PC-3 (cell line): Measurements from ENCODE around the gene GULP1. TPM values are rescaled to one million over a fixed set of nuclear protein-coding genes. Genes with fewer than 3 reads are reported as not detected.

Experiments
- ATAC-seq: fragments of 200-7000 bp; cut with Tn5 transposase; 2 replicates; pipeline ENCODE4 v1.9.1; 2020; ENCODE audit warnings: mild to moderate bottlenecking, moderate library complexity
- BruUV-seq: library from RNA; stranded (reverse); fragments of 400-500 nt; replicated peaks from 2 replicates; lab custom pipeline; 2021; lab: Mats Ljungman, UMichigan
- CTCF ChIA-PET: fragments of 300-600 bp; sonication (Branson Sonifier 250); formaldehyde crosslinking; loops from one replicate; lab custom pipeline; 2022; ENCODE audit warnings: antibody characterized with exemption; lab: Charles Lee
- POLR2A ChIA-PET: fragments of 300-600 bp; sonication (Branson Sonifier 250); formaldehyde crosslinking; loops from one replicate; lab custom pipeline; 2022; ENCODE audit warnings: antibody characterized with exemption; ENCODE audit not compliant: unreplicated experiment; lab: Charles Lee
- DNase-seq: peaks from one replicate; pipeline ENCODE4 v3.0.0-alpha.2; 2015
- H2AFZ ChIP-seq: fragments of 300-600 bp; sonication (generic); 2 replicates; pipeline ENCODE4 v1.6.0; 2016; ENCODE audit warnings: antibody characterized with exemption, low read length
- H3F3A ChIP-seq: fragments of 300-600 bp; sonication (generic); one replicate; pipeline ENCODE4 v1.6.0; 2017; ENCODE audit warnings: antibody characterized with exemption, low read length, control low read depth, mild to moderate bottlenecking; ENCODE audit not compliant: unreplicated experiment
- H3K27ac ChIP-seq: fragments of 300-600 bp; sonication (generic); 2 replicates; pipeline ENCODE4 v1.5.1; 2016; ENCODE audit warnings: mild to moderate bottlenecking, low read length
- H3K27me3 ChIP-seq: fragments of 300-600 bp; sonication (generic); 2 replicates; pipeline ENCODE4 v1.6.1; 2016; ENCODE audit warnings: low read length, mixed read lengths
- H3K36me3 ChIP-seq: fragments of 300-600 bp; sonication (generic); 2 replicates; pipeline ENCODE4 v1.6.1; 2016; ENCODE audit warnings: low read depth, mixed run types, low read length, mixed read lengths
- H3K4me1 ChIP-seq: fragments of 300-600 bp; sonication (generic); 2 replicates; pipeline ENCODE4 v1.5.1; 2016; ENCODE audit warnings: low read length; ENCODE audit not compliant: insufficient read depth
- H3K4me2 ChIP-seq: fragments of 300-600 bp; sonication (generic); 2 replicates; pipeline ENCODE4 v1.6.0; 2016; ENCODE audit warnings: low read length
- H3K4me3 ChIP-seq: fragments of 300-600 bp; sonication (generic); 2 replicates; pipeline ENCODE4 v1.5.1; 2016; ENCODE audit warnings: mild to moderate bottlenecking, low read length, mixed read lengths
- H3K79me2 ChIP-seq: fragments of 300-600 bp; sonication (generic); 2 replicates; pipeline ENCODE4 v1.6.1; 2017; ENCODE audit warnings: low read length, mixed read lengths
- H3K9ac ChIP-seq: fragments of 300-600 bp; sonication (generic); 2 replicates; pipeline ENCODE4 v1.6.0; 2016; ENCODE audit warnings: mild to moderate bottlenecking, low read length
- H3K9me2 ChIP-seq: fragments of 300-600 bp; sonication (generic); replicated peaks from 2 replicates; pipeline ENCODE4 v1.6.1; 2016; ENCODE audit warnings: mixed run types, low read length, mixed read lengths
- H3K9me3 ChIP-seq: fragments of 300-600 bp; sonication (generic); 2 replicates; pipeline ENCODE4 v1.6.1; 2016; ENCODE audit warnings: low read length, mixed read lengths
- H4K20me1 ChIP-seq: fragments of 300-600 bp; sonication (generic); 2 replicates; pipeline ENCODE4 v1.6.1; 2016; ENCODE audit warnings: low read length, mixed read lengths
- EZH2 ChIP-seq: fragments of 300-600 bp; sonication (generic); IDR thresholded peaks from one replicate; pipeline ENCODE4 v1.6.1; 2017; ENCODE audit warnings: antibody characterized with exemption, mild to moderate bottlenecking, low read length; ENCODE audit not compliant: unreplicated experiment
- EZH2phosphoT487 ChIP-seq: fragments of 300-600 bp; sonication (generic); IDR thresholded peaks from 2 replicates; pipeline ENCODE4 v1.6.1; 2018; ENCODE audit warnings: mild to moderate bottlenecking, antibody characterized with exemption, low read length, borderline replicate concordance
- intact Hi-C: fragments of 100-400 bp; cut with micrococcal nuclease; formaldehyde crosslinking; loops from 2 replicates; pipeline ENCODE4 v1.9.0; 2023
- total RNA-seq: library from RNA; depleted of rRNA; stranded (reverse); fragments of >200 nt; gene quantifications from 2 replicates; pipeline ENCODE4 v1.2.3, GENCODE V29; 2014
- TF ChIP-seq, protein P1 (sequence below): fragments of 300-600 bp; sonication (generic); conservative IDR thresholded peaks from 2 replicates; pipeline ENCODE4 v1.5.1; 2017; ENCODE audit warnings: antibody characterized with exemption, low read depth, mild to moderate bottlenecking, low read length

GULP1 gene
- total RNA-seq, 1 experiment from 2014 or later = 25.5 TPM

DNA sequence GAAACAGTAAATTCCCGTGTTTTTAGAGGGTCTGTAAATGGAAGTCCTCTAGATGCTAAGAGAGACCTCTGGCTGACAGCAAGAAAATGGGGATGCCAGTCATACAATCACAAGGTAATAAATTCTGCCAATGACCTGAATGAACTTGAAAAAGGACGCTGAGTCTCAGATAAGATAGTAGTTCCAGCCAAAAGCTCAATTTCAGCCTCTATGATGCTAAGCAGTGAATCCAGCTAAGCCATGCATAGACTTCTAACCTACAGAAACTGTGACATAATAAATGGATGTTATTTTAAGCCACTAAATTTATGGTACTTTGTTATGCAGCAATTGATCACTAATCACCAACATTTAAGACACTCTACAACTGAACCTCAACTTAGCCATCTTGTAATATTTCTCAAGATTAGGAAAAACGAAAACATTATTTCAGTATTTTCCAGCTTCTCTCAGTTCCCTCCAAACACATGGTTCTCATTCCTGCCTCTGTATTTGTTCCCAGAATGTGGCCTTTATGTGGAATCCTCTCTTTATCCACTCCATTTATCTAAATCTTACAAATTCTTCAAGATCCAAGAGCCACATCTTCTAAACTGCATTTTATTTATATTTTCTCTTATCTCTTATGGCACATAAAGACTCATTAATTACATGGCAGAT lies 331.1 kb downstream of the GULP1 start:
- ChIA-PET POLR2A (no interaction called here), CTCF (no interaction called here)
- intact Hi-C loops = no loop called here
- Histone ChIP-seq H3K36me3 (no peaks in the 10 kb centered on the region), H3K9me2 (no peaks in the 10 kb centered on the region), H3K4me1 (no peaks in the 10 kb centered on the region), H2AFZ (no peak overlapping the region), H3K9ac (no peak overlapping the region), H3K27me3 (no peaks in the 10 kb centered on the region), H3K27ac (no peak overlapping the region), H3K4me2 (no peak overlapping the region), H3K4me3 (no peak overlapping the region), H3K9me3 (no peaks in the 10 kb centered on the region), H3F3A (no peaks in the 10 kb centered on the region), H4K20me1 (no peaks in the 10 kb centered on the region), H3K79me2 (no peaks in the 10 kb centered on the region)
- ATAC-seq = no peak
- no TSS peak for BruUV-seq
- DNase-seq = no peak
- TF ChIP-seq EZH2phosphoT487 (no peak), EZH2 (no peak)
- TF ChIP-seq, protein P1, sequence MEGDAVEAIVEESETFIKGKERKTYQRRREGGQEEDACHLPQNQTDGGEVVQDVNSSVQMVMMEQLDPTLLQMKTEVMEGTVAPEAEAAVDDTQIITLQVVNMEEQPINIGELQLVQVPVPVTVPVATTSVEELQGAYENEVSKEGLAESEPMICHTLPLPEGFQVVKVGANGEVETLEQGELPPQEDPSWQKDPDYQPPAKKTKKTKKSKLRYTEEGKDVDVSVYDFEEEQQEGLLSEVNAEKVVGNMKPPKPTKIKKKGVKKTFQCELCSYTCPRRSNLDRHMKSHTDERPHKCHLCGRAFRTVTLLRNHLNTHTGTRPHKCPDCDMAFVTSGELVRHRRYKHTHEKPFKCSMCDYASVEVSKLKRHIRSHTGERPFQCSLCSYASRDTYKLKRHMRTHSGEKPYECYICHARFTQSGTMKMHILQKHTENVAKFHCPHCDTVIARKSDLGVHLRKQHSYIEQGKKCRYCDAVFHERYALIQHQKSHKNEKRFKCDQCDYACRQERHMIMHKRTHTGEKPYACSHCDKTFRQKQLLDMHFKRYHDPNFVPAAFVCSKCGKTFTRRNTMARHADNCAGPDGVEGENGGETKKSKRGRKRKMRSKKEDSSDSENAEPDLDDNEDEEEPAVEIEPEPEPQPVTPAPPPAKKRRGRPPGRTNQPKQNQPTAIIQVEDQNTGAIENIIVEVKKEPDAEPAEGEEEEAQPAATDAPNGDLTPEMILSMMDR = no peak

DNA sequence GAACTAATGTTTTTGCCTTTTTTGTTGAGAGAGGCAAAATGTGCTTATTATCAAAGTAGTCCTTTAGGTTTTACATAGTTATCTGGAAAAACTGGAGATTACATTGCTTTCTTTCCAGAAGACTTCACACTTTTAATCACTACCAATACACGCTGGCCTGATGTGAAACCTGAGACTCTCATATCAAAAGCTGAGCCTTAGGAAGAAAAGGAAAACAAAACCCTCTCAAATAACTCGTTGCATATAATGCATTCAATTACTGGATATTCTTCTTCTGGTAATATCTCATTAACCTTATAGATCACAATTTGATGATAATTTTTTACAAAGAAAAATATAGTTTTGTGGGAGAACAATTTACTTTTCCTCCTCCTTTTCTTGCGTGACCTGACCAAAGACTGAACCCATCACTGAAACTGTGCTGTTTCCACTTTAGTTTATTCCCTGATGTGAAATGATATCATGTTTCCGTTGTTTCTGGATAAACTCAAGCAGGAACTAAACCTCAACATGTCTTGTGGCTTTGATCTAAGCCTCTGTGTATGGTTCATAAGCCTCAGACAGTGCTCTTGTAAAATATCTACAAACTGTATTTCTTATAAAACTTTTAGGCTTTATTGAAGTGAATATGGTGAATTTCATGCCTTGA lies 332.4 kb downstream of the GULP1 start:
- no peaks in the 10 kb centered on the region for H4K20me1 ChIP-seq
- H3F3A ChIP-seq = no peaks in the 10 kb centered on the region
- no peaks in the 10 kb centered on the region for H3K9me3 ChIP-seq
- no peaks in the 10 kb centered on the region for H3K36me3 ChIP-seq
- ChIA-PET CTCF (no interaction called here), POLR2A (no interaction called here)
- no peak for DNase-seq
- H3K79me2 ChIP-seq = no peaks in the 10 kb centered on the region
- no peak overlapping the region for H2AFZ ChIP-seq
- no peaks in the 10 kb centered on the region for H3K9me2 ChIP-seq
- H3K4me2 ChIP-seq = no peak overlapping the region
- no peak overlapping the region for H3K9ac ChIP-seq
- no peak overlapping the region for H3K4me3 ChIP-seq
- intact Hi-C loops = no loop called here
- no TSS peak for BruUV-seq
- TF ChIP-seq, protein P1 = no peak
- TF ChIP-seq EZH2 = no peak
- no peak for TF ChIP-seq EZH2phosphoT487
- no peak for ATAC-seq
- H3K27ac ChIP-seq = no peak overlapping the region
- no peaks in the 10 kb centered on the region for H3K27me3 ChIP-seq
- H3K4me1 ChIP-seq = peaks cover 6% of the 10 kb centered on the region

DNA sequence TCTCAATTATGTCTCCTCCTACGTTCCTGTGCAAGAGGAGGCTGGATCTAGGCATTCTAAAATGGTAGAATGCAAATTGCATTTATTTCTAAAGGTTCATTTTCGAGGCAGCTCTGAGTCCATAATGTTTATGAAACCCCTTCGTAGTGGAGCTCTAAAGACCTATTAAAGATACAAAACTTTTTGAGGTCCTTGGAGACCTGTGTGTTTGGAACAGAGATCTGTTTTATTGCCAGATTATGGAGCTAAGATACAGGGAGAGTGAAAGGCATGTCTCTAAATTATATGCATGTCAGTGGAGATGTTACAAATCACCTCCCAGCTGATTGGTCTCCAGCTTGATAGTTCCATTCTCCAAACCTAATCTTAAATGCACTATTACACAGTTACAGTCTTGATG lies 335.8 kb downstream of the GULP1 start:
- no peak overlapping the region for H3K9ac ChIP-seq
- no TSS peak for BruUV-seq
- H3K36me3 ChIP-seq = no peaks in the 10 kb centered on the region
- no peaks in the 10 kb centered on the region for H3K79me2 ChIP-seq
- intact Hi-C loops = no loop called here
- TF ChIP-seq EZH2phosphoT487 (no peak), EZH2 (no peak)
- TF ChIP-seq, protein P1 = no peak
- H4K20me1 ChIP-seq = no peaks in the 10 kb centered on the region
- DNase-seq (no peak), ATAC-seq (no peak)
- ChIA-PET POLR2A (no interaction called here), CTCF (interaction anchor here (0.5 kb wide), 1 partner anchor 996 kb away, joined by 3 read pairs; no protein-coding TSS in a partner anchor)
- H3F3A ChIP-seq = no peaks in the 10 kb centered on the region
- no peaks in the 10 kb centered on the region for H3K9me2 ChIP-seq
- H3K27me3 ChIP-seq = no peaks in the 10 kb centered on the region
- no peak overlapping the region for H3K4me2 ChIP-seq
- H3K4me1 ChIP-seq = peaks cover 14% of the 10 kb centered on the region
- no peak overlapping the region for H3K4me3 ChIP-seq
- H3K9me3 ChIP-seq = no peaks in the 10 kb centered on the region
- H3K27ac ChIP-seq = no peak overlapping the region
- no peak overlapping the region for H2AFZ ChIP-seq
